GM23338 (cell line): ENCODE data around the gene TEX54. TPM values are rescaled to one million over a fixed set of nuclear protein-coding genes. Genes with fewer than 3 reads are reported as not detected.

ENCODE experiments used
- EZH2 ChIP-seq: fragments of 200-600 bp; sonication (generic); IDR thresholded peaks from one replicate; pipeline ENCODE4 v1.8.0; 2017; ENCODE audit warnings: antibody characterized with exemption, mild to moderate bottlenecking, low read depth; ENCODE audit not compliant: unreplicated experiment
- JUNB ChIP-seq: IDR thresholded peaks from one replicate; pipeline ENCODE4 v1.6.1; 2016; ENCODE audit warnings: antibody characterized with exemption; ENCODE audit not compliant: unreplicated experiment
- POLR2AphosphoS5 ChIP-seq: IDR thresholded peaks from 2 replicates; pipeline ENCODE4 v1.6.1; 2016; ENCODE audit warnings: antibody characterized with exemption, low read depth
- ZNF114 ChIP-seq: fragments of 250-450 bp; sonication (Bioruptor Pico); IDR thresholded peaks from 2 replicates; pipeline ENCODE4 v1.5.0; 2020; ENCODE audit warnings: mild to moderate bottlenecking, moderate library complexity
- ZNF331 ChIP-seq: fragments of 250-450 bp; sonication (Bioruptor Pico); IDR thresholded peaks from 2 replicates; pipeline ENCODE4 v1.5.0; 2020; ENCODE audit warnings: low read depth, mild to moderate bottlenecking, moderate library complexity
- polyA plus RNA-seq: library from polyadenylated mRNA; unstranded; fragments of >200 nt; fragmentation: Nextera tagmentation; extraction: Ambion mirVana; gene quantifications from 2 replicates; pipeline ENCODE4 v1.2.1, GENCODE V29; 2016
- total RNA-seq: library from RNA; depleted of rRNA; stranded (reverse); fragments of >200 nt; shearing (Covaris generic); gene quantifications from 2 replicates; pipeline ENCODE4 v1.2.3, GENCODE V29; 2014
- TF ChIP-seq, protein P1 (sequence below): fragments of 250-450 bp; sonication (Bioruptor Pico); IDR thresholded peaks from 2 replicates; pipeline ENCODE4 v1.5.0; 2020; ENCODE audit warnings: mild to moderate bottlenecking, moderate library complexity
- TF ChIP-seq, protein P2 (sequence below): IDR thresholded peaks from one replicate; pipeline ENCODE4 v1.6.1; 2018; ENCODE audit warnings: antibody characterized with exemption; ENCODE audit not compliant: unreplicated experiment
- TF ChIP-seq, protein P3 (sequence below): IDR thresholded peaks from 2 replicates; pipeline ENCODE4 v1.6.1; 2016; ENCODE audit warnings: antibody characterized with exemption

TEX54 gene
- total and polyA plus RNA-seq, 2 experiments from 2014 or later: 1.9 TPM; not detected in 1

DNA sequence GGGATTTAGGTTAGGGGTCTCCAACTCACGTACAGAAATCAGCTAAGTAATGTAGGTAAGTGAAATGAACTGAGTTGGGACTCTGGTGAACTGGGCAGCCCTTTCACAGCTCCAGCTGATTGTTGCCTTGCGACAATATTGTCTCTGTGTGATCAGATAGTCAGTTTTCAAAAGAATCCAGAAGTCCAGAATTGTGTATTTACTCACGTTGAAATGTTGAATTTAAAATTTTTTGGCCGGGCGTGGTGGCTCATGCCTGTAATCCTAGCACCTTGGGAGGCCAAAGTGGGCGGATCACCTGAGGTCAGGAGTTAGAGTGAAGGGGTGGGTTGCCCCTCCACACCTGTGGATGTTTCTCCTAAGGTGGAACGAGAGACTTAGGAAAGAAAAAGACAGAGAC, 25.6 kb upstream of the TEX54 start (continued):
- TF ChIP-seq, protein P1, sequence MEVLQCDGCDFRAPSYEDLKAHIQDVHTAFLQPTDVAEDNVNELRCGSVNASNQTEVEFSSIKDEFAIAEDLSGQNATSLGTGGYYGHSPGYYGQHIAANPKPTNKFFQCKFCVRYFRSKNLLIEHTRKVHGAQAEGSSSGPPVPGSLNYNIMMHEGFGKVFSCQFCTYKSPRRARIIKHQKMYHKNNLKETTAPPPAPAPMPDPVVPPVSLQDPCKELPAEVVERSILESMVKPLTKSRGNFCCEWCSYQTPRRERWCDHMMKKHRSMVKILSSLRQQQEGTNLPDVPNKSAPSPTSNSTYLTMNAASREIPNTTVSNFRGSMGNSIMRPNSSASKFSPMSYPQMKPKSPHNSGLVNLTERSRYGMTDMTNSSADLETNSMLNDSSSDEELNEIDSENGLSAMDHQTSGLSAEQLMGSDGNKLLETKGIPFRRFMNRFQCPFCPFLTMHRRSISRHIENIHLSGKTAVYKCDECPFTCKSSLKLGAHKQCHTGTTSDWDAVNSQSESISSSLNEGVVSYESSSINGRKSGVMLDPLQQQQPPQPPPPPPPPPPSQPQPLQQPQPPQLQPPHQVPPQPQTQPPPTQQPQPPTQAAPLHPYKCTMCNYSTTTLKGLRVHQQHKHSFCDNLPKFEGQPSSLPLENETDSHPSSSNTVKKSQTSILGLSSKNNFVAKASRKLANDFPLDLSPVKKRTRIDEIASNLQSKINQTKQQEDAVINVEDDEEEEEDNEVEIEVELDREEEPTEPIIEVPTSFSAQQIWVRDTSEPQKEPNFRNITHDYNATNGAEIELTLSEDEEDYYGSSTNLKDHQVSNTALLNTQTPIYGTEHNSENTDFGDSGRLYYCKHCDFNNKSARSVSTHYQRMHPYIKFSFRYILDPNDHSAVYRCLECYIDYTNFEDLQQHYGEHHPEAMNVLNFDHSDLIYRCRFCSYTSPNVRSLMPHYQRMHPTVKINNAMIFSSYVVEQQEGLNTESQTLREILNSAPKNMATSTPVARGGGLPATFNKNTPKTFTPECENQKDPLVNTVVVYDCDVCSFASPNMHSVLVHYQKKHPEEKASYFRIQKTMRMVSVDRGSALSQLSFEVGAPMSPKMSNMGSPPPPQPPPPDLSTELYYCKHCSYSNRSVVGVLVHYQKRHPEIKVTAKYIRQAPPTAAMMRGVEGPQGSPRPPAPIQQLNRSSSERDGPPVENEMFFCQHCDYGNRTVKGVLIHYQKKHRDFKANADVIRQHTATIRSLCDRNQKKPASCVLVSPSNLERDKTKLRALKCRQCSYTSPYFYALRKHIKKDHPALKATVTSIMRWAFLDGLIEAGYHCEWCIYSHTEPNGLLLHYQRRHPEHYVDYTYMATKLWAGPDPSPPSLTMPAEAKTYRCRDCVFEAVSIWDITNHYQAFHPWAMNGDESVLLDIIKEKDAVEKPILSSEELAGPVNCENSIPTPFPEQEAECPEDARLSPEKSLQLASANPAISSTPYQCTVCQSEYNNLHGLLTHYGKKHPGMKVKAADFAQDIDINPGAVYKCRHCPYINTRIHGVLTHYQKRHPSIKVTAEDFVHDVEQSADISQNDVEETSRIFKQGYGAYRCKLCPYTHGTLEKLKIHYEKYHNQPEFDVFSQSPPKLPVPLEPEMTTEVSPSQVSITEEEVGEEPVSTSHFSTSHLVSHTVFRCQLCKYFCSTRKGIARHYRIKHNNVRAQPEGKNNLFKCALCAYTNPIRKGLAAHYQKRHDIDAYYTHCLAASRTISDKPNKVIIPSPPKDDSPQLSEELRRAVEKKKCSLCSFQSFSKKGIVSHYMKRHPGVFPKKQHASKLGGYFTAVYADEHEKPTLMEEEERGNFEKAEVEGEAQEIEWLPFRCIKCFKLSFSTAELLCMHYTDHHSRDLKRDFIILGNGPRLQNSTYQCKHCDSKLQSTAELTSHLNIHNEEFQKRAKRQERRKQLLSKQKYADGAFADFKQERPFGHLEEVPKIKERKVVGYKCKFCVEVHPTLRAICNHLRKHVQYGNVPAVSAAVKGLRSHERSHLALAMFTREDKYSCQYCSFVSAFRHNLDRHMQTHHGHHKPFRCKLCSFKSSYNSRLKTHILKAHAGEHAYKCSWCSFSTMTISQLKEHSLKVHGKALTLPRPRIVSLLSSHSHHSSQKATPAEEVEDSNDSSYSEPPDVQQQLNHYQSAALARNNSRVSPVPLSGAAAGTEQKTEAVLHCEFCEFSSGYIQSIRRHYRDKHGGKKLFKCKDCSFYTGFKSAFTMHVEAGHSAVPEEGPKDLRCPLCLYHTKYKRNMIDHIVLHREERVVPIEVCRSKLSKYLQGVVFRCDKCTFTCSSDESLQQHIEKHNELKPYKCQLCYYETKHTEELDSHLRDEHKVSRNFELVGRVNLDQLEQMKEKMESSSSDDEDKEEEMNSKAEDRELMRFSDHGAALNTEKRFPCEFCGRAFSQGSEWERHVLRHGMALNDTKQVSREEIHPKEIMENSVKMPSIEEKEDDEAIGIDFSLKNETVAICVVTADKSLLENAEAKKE (CRISPR knock-in tag): no peak
- TF ChIP-seq, protein P2, sequence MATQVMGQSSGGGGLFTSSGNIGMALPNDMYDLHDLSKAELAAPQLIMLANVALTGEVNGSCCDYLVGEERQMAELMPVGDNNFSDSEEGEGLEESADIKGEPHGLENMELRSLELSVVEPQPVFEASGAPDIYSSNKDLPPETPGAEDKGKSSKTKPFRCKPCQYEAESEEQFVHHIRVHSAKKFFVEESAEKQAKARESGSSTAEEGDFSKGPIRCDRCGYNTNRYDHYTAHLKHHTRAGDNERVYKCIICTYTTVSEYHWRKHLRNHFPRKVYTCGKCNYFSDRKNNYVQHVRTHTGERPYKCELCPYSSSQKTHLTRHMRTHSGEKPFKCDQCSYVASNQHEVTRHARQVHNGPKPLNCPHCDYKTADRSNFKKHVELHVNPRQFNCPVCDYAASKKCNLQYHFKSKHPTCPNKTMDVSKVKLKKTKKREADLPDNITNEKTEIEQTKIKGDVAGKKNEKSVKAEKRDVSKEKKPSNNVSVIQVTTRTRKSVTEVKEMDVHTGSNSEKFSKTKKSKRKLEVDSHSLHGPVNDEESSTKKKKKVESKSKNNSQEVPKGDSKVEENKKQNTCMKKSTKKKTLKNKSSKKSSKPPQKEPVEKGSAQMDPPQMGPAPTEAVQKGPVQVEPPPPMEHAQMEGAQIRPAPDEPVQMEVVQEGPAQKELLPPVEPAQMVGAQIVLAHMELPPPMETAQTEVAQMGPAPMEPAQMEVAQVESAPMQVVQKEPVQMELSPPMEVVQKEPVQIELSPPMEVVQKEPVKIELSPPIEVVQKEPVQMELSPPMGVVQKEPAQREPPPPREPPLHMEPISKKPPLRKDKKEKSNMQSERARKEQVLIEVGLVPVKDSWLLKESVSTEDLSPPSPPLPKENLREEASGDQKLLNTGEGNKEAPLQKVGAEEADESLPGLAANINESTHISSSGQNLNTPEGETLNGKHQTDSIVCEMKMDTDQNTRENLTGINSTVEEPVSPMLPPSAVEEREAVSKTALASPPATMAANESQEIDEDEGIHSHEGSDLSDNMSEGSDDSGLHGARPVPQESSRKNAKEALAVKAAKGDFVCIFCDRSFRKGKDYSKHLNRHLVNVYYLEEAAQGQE: no peak
- TF ChIP-seq, protein P3, sequence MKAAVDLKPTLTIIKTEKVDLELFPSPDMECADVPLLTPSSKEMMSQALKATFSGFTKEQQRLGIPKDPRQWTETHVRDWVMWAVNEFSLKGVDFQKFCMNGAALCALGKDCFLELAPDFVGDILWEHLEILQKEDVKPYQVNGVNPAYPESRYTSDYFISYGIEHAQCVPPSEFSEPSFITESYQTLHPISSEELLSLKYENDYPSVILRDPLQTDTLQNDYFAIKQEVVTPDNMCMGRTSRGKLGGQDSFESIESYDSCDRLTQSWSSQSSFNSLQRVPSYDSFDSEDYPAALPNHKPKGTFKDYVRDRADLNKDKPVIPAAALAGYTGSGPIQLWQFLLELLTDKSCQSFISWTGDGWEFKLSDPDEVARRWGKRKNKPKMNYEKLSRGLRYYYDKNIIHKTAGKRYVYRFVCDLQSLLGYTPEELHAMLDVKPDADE: no peak
- no peak for TF ChIP-seq EZH2
- TF ChIP-seq JUNB: no peak
- no peak for TF ChIP-seq POLR2AphosphoS5
- no peak for TF ChIP-seq ZNF331 (CRISPR knock-in tag)
- no peak for TF ChIP-seq ZNF114
